GM12874 (cell line): ENCODE data around the gene CEP63.

Source experiments
- CTCF ChIP-seq: IDR thresholded peaks from 2 replicates; pipeline ENCODE4 v1.5.1; 2011; ENCODE audit warnings: low read depth, mild to moderate bottlenecking, control low read depth, low read length, moderate library complexity; ENCODE audit not compliant: insufficient read depth

The CEP63 gene

GRCh38 chr3:134598763-134599545, 113.1 kb downstream of the CEP63 start:
- no peak for TF ChIP-seq CTCF

- no peak for TF ChIP-seq CTCF
Measured at GRCh38 chr3:134600206-134600605, 114.3 kb downstream of the CEP63 start.

- TF ChIP-seq CTCF = peak; percentile 91
Measured at GRCh38 chr3:134600685-134601463, 115.0 kb downstream of the CEP63 start.

GRCh38 chr3:134601539-134602439, 115.9 kb downstream of the CEP63 start:
- no peak for TF ChIP-seq CTCF

GRCh38 chr3:134602440-134602814, 116.6 kb downstream of the CEP63 start:
- no peak for TF ChIP-seq CTCF

GRCh38 chr3:134603480-134603879, 117.6 kb downstream of the CEP63 start:
- no peak for TF ChIP-seq CTCF

GRCh38 chr3:134603956-134604355, 118.1 kb downstream of the CEP63 start:
- TF ChIP-seq CTCF = no peak
